H1 (cell line): Measurements from ENCODE around the gene WDCP. TPM values are rescaled to one million over a fixed set of nuclear protein-coding genes. Genes with fewer than 3 reads are reported as not detected.

Experiments used
- ATF2 ChIP-seq: IDR thresholded peaks from 2 replicates; pipeline ENCODE4 v1.6.1; 2012; ENCODE audit warnings: low read length, inconsistent platforms
- CHD1 ChIP-seq: IDR thresholded peaks from 2 replicates; pipeline ENCODE4 v1.6.1; 2012; ENCODE audit warnings: low read depth, low read length, improper control_type of control experiment
- CREB1 ChIP-seq: IDR thresholded peaks from 2 replicates; pipeline ENCODE4 v1.6.1; 2012; ENCODE audit warnings: inconsistent platforms
- PHF8 ChIP-seq: fragments of 200-600 bp; sonication (generic); conservative IDR thresholded peaks from 2 replicates; pipeline ENCODE4 v1.7.1; 2012; ENCODE audit warnings: low read depth, mild to moderate bottlenecking, inconsistent platforms, low read length, moderate library complexity
- RNF2 ChIP-seq: fragments of 200-900, 300-1000 bp; sonication (generic); IDR thresholded peaks from 2 replicates; pipeline ENCODE4 v1.7.1; 2016; ENCODE audit warnings: borderline replicate concordance, low read depth, mild to moderate bottlenecking, antibody characterized with exemption, low read length; ENCODE audit not compliant: poor library complexity, severe bottlenecking; ENCODE audit errors: missing control alignments
- polyA plus RNA-seq, 7 experiments: library from polyadenylated mRNA; depleted of rRNA in 3 of 7; stranded (reverse) in 5 of 7; unstranded in 2 of 7; fragments of >200 nt in 5 of 7; fragments of 200-250 nt in 2 of 7; gene quantifications; 1 replicate in 5 of 7; 2 replicates in 1 of 7; 4 replicates in 1 of 7; pipeline versions ENCODE4 v1.2.1 to v1.2.3, GENCODE V29; 2011 to 2013; ENCODE audit warnings: missing spikeins in 2 of 7, mixed read lengths in 2 of 7
- total RNA-seq: library from RNA; stranded (reverse); fragmentation: NEBNext Ultra II Directional; extraction: Animal tissue kit (Norgen Biotek cat#: 25700); gene quantifications from 2 replicates; pipeline ENCODE4 v1.2.1, GENCODE V29; 2021

The WDCP gene
- total and polyA plus RNA-seq, 2 of the 8 experiments (the other 6 are each of a cell fraction or from before 2014, with no cell fraction given): 19.2 to 40.1 TPM

GRCh38 chr2:24085200-24085489 is 38.0 kb upstream of the WDCP start (continued):
- no peak for TF ChIP-seq ATF2
- no peak for TF ChIP-seq PHF8
- no peak for TF ChIP-seq RNF2
- no peak for TF ChIP-seq CREB1
- no peak for TF ChIP-seq CHD1
- TF ChIP-seq, all 59 proteins: peak for 0
